RWPE2 (cell line): Measurements from ENCODE around the gene RRP7A.
A peak's percentile ranks its signal among the peaks of the same experiment; 100 is the strongest.

ENCODE experiments used
- ATAC-seq: fragments of 200-7000 bp; cut with Tn5 transposase; 3 replicates; pipeline ENCODE4 v1.9.1; 2021; ENCODE audit warnings: low read depth
- DNase-seq: peaks from one replicate; pipeline ENCODE4 v3.0.0-alpha.2; 2020; ENCODE audit warnings: low spot score
- H3K27ac ChIP-seq: fragments of 450-650 bp; 2 replicates; pipeline ENCODE4 v1.5.1; 2017; ENCODE audit warnings: mild to moderate bottlenecking; ENCODE audit not compliant: poor library complexity, severe bottlenecking
- H3K27me3 ChIP-seq: fragments of 250-450 bp; sonication (Bioruptor Pico); 2 replicates; pipeline ENCODE4 v1.5.1; 2021; ENCODE audit warnings: mild to moderate bottlenecking, moderate library complexity; ENCODE audit not compliant: insufficient read depth, poor library complexity, severe bottlenecking
- H3K36me3 ChIP-seq: fragments of 250-450 bp; sonication (Bioruptor Pico); 2 replicates; pipeline ENCODE4 v1.5.1; 2020; ENCODE audit warnings: low read depth, mild to moderate bottlenecking, moderate library complexity
- H3K4me1 ChIP-seq: fragments of 250-450 bp; sonication (Bioruptor Pico); 2 replicates; pipeline ENCODE4 v1.5.1; 2021; ENCODE audit warnings: mild to moderate bottlenecking, moderate library complexity; ENCODE audit not compliant: insufficient read depth, poor library complexity, severe bottlenecking
- H3K4me3 ChIP-seq: fragments of 250-450 bp; sonication (Bioruptor Pico); 2 replicates; pipeline ENCODE4 v1.5.1; 2021; ENCODE audit warnings: mild to moderate bottlenecking, moderate library complexity; ENCODE audit not compliant: severe bottlenecking
- H3K9me3 ChIP-seq: fragments of 250-450 bp; sonication (Bioruptor Pico); 2 replicates; pipeline ENCODE4 v1.5.1; 2021; ENCODE audit warnings: mild to moderate bottlenecking, moderate library complexity; ENCODE audit not compliant: severe bottlenecking
- TF ChIP-seq, protein P1 (sequence below): fragments of 450-650 bp; IDR thresholded peaks from one replicate; pipeline ENCODE4 v1.5.1; 2017; ENCODE audit warnings: mild to moderate bottlenecking, moderate library complexity; ENCODE audit not compliant: poor library complexity, severe bottlenecking

The RRP7A gene

DNA sequence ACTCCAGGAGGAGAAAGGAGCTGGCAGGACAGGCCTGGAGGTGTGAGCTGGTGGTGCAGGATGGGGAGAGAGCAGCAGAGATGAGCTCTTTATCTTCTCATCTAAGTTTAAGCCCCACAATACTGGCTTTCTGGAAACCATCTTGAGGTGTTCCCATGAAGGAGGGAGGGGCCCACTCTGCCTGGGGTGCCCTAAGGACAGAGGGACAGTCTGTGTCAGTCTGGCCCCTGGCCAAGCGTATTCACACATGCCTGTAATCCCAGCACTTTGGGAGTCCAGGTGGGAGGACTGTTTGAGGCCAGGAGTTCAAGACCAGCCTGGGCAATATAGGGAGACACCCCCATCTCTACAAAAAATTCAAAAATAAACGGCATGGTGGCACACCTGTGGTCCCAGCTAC, 43.1 kb upstream of the RRP7A start:
- TF ChIP-seq, protein P1, sequence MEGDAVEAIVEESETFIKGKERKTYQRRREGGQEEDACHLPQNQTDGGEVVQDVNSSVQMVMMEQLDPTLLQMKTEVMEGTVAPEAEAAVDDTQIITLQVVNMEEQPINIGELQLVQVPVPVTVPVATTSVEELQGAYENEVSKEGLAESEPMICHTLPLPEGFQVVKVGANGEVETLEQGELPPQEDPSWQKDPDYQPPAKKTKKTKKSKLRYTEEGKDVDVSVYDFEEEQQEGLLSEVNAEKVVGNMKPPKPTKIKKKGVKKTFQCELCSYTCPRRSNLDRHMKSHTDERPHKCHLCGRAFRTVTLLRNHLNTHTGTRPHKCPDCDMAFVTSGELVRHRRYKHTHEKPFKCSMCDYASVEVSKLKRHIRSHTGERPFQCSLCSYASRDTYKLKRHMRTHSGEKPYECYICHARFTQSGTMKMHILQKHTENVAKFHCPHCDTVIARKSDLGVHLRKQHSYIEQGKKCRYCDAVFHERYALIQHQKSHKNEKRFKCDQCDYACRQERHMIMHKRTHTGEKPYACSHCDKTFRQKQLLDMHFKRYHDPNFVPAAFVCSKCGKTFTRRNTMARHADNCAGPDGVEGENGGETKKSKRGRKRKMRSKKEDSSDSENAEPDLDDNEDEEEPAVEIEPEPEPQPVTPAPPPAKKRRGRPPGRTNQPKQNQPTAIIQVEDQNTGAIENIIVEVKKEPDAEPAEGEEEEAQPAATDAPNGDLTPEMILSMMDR = no peak

GRCh38 chr22:42562279-42562678, 42.7 kb upstream of the RRP7A start:
- no peaks in the 10 kb centered on the region for H3K9me3 ChIP-seq
- ATAC-seq = no peak
- TF ChIP-seq, protein P1 = no peak
- no peaks in the 10 kb centered on the region for H3K27me3 ChIP-seq
- no peak overlapping the region for H3K4me3 ChIP-seq
- no peaks in the 10 kb centered on the region for H3K36me3 ChIP-seq
- DNase-seq = no peak
- H3K4me1 ChIP-seq = peaks cover 3% of the 10 kb centered on the region
- no peak overlapping the region for H3K27ac ChIP-seq

More for the DNA sequence above, 43.1 kb upstream of the RRP7A start:
- Histone ChIP-seq H3K9me3 (no peaks in the 10 kb centered on the region), H3K27me3 (no peaks in the 10 kb centered on the region), H3K4me3 (no peak overlapping the region), H3K4me1 (peaks cover 3% of the 10 kb centered on the region), H3K27ac (no peak overlapping the region), H3K36me3 (no peaks in the 10 kb centered on the region)
- no peak for ATAC-seq
- DNase-seq = no peak

DNA sequence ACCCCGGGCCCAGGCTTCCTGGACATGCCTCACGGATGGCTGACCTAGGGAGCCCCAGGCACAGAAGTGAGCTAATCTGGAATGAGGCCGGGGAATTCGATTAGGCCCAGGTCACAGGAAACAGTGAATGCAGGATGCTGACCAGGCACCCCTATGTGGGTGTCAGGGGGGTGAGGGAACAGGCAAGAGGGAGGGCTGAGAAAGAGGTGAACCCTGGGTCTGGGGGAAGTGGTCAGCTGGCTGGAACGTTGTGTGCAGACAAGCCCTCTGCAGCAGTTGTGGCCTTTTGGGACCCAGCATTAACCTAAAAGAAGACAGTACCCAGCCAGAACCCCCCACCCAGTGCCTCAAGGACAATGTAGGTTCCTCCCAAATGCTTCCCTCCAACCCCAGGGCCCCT, 42.3 kb upstream of the RRP7A start:
- Histone ChIP-seq H3K4me3 (no peak overlapping the region), H3K9me3 (no peaks in the 10 kb centered on the region), H3K36me3 (no peaks in the 10 kb centered on the region), H3K27ac (no peak overlapping the region), H3K27me3 (no peaks in the 10 kb centered on the region), H3K4me1 (peaks cover 3% of the 10 kb centered on the region)
- ATAC-seq (no peak), DNase-seq (no peak)
- TF ChIP-seq, protein P1 = no peak

DNA sequence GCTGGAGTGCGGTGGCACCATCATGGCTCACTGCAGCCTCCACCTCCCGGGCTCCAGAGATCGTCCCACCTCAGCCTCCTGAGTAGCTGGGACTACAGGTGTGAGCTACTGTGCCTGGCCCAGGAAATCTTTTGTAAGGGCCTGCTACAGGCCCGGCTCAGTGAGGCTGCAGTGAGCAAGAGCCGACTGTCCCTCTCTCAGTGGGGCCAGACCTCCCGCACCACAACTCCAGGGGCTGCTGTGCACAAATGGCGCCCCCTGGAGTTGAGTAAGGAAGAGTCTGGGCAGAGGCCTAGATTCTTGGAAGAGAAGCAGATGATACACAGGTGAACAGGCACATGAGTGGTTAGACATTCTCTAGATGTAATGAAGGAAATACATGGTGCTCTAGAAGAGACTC, 41.2 kb upstream of the RRP7A start:
- Histone ChIP-seq H3K27ac (no peak overlapping the region), H3K9me3 (no peaks in the 10 kb centered on the region), H3K36me3 (no peaks in the 10 kb centered on the region), H3K4me3 (no peak overlapping the region), H3K4me1 (peaks cover 3% of the 10 kb centered on the region), H3K27me3 (no peaks in the 10 kb centered on the region)
- TF ChIP-seq, protein P1 = peak; percentile 29
- no peak for DNase-seq
- ATAC-seq = 0 out of 3 replicates have a peak, but pooled peaks have one; percentile 8

- Histone ChIP-seq H3K4me1 (peaks cover 3% of the 10 kb centered on the region), H3K9me3 (no peaks in the 10 kb centered on the region), H3K4me3 (no peak overlapping the region), H3K36me3 (no peaks in the 10 kb centered on the region), H3K27me3 (no peaks in the 10 kb centered on the region), H3K27ac (no peak overlapping the region)
- TF ChIP-seq, protein P1 = no peak
- no peak for ATAC-seq
- no peak for DNase-seq
Observed at GRCh38 chr22:42560381-42560780, 40.8 kb upstream of the RRP7A start.
